Stimulated activated naive CD4-positive, alpha-beta T cell treated with Interleukin-2 at 50 U/mL for 16 hours (primary cell): Measurements from ENCODE around the gene MAEA.

Experiments used
- DNase-seq: peaks from one replicate; lab custom pipeline; 2025; lab: John Stamatoyannopoulos, UW

MAEA gene

GRCh38 chr4:1300466-1301455 lies 11.1 kb downstream of the MAEA start:
- DNase-seq = peak; percentile 37

- no peak for DNase-seq
Observed at GRCh38 chr4:1302159-1302558, 12.5 kb downstream of the MAEA start.

- no peak for DNase-seq
Observed at GRCh38 chr4:1305261-1305711, 15.6 kb downstream of the MAEA start.

- DNase-seq = no peak
Observed at GRCh38 chr4:1305781-1306455, 16.2 kb downstream of the MAEA start.

GRCh38 chr4:1307951-1308735 lies 18.5 kb downstream of the MAEA start:
- no peak for DNase-seq

GRCh38 chr4:1309261-1310010 lies 19.7 kb downstream of the MAEA start:
- peak; percentile 42 for DNase-seq

- DNase-seq = no peak
Observed at GRCh38 chr4:1310031-1310795, 20.5 kb downstream of the MAEA start.

GRCh38 chr4:1310796-1311631 lies 21.3 kb downstream of the MAEA start:
- no peak for DNase-seq

GRCh38 chr4:1312821-1313640 lies 23.3 kb downstream of the MAEA start:
- no peak for DNase-seq

GRCh38 chr4:1315306-1315705 lies 25.6 kb downstream of the MAEA start:
- no peak for DNase-seq

GRCh38 chr4:1315836-1316536 lies 26.3 kb downstream of the MAEA start:
- DNase-seq = no peak

GRCh38 chr4:1316537-1317168 lies 27.0 kb downstream of the MAEA start:
- DNase-seq = no peak

GRCh38 chr4:1317177-1318045 lies 27.7 kb downstream of the MAEA start:
- DNase-seq = no peak

- no peak for DNase-seq
Observed at GRCh38 chr4:1318046-1318375, 28.3 kb downstream of the MAEA start.

- DNase-seq = no peak
Observed at GRCh38 chr4:1318488-1319213, 29.0 kb downstream of the MAEA start.

- DNase-seq = no peak
Observed at GRCh38 chr4:1321486-1321885, 31.8 kb downstream of the MAEA start.
